Measurements from ENCODE around the gene XRCC6. TPM values are rescaled to one million over a fixed set of nuclear protein-coding genes. Genes with fewer than 3 reads are reported as not detected.

The XRCC6 gene
- total RNA-seq, 1 experiment from 2014 or later, result 681 TPM

- DNase-seq (ENCODE audit: low read depth), result no peak
- in situ Hi-C loops (cut with HindIII; ENCODE audit: low pct_unique_long_range_greater_than_20kb, low sequenced_read_pairs), result no loop called here
Observed at GRCh38 chr22:41699264-41700107, 78.4 kb downstream of the XRCC6 start, which contains the start of gene MEI1. Gene MEI1 (plus strand): TSS chr22:41699503. CDS start chr22:41699539, 36 bp downstream.

- no peak for DNase-seq (ENCODE audit: low read depth)
- in situ Hi-C loops (cut with HindIII; ENCODE audit: low pct_unique_long_range_greater_than_20kb, low sequenced_read_pairs), result no loop called here
Observed at GRCh38 chr22:41700108-41700364, 78.9 kb downstream of the XRCC6 start.

- in situ Hi-C loops (cut with HindIII; ENCODE audit: low pct_unique_long_range_greater_than_20kb, low sequenced_read_pairs), result no loop called here
Observed at GRCh38 chr22:41702763-41703162, 81.7 kb downstream of the XRCC6 start.

GRCh38 chr22:41709341-41709740 is 88.2 kb downstream of the XRCC6 start:
- in situ Hi-C loops (cut with HindIII; ENCODE audit: low pct_unique_long_range_greater_than_20kb, low sequenced_read_pairs), result no loop called here
- no peak for DNase-seq (ENCODE audit: low read depth)

More at GRCh38 chr22:41702763-41703162, 81.7 kb downstream of the XRCC6 start:
- DNase-seq (ENCODE audit: low read depth), result no peak

GRCh38 chr22:41713004-41713403 is 91.9 kb downstream of the XRCC6 start:
- peak; percentile 51 for DNase-seq (ENCODE audit: low read depth)
- in situ Hi-C loops (cut with HindIII; ENCODE audit: low pct_unique_long_range_greater_than_20kb, low sequenced_read_pairs), result no loop called here

Other genes starting within 250 kb of the XRCC6 start
- gene TEF, start 239.4 kb upstream of the XRCC6 start, total RNA-seq (2014; rRNA removed; shearing (Covaris generic); ENCODE audit: low replicate concordance), result 13.5 and 14.2 TPM in 2 replicates
- gene TOB2, start 174.5 kb upstream of the XRCC6 start, total RNA-seq (2014; rRNA removed; shearing (Covaris generic); ENCODE audit: low replicate concordance), result 24.2 and 30.9 TPM in 2 replicates
- 131 and 134 TPM in 2 replicates for gene PHF5A, start 152.6 kb upstream of the XRCC6 start, total RNA-seq (2014; rRNA removed; shearing (Covaris generic); ENCODE audit: low replicate concordance)
- 117 and 152 TPM in 2 replicates for gene ACO2, start 152.2 kb upstream of the XRCC6 start, total RNA-seq (2014; rRNA removed; shearing (Covaris generic); ENCODE audit: low replicate concordance)
- 26.0 and 33.1 TPM in 2 replicates for gene POLR3H, start 76.8 kb upstream of the XRCC6 start, total RNA-seq (2014; rRNA removed; shearing (Covaris generic); ENCODE audit: low replicate concordance)
- gene CSDC2, start 60.3 kb upstream of the XRCC6 start, total RNA-seq (2014; rRNA removed; shearing (Covaris generic); ENCODE audit: low replicate concordance), result not detected in 2 replicates
- 144 and 154 TPM in 2 replicates for gene PMM1, start 31.5 kb upstream of the XRCC6 start, total RNA-seq (2014; rRNA removed; shearing (Covaris generic); ENCODE audit: low replicate concordance)
- gene DESI1, start 252 bp upstream of the XRCC6 start, total RNA-seq (2014; rRNA removed; shearing (Covaris generic); ENCODE audit: low replicate concordance), result 40.2 and 58.5 TPM in 2 replicates
- 297 and 305 TPM in 2 replicates for gene SNU13, start 67.6 kb downstream of the XRCC6 start, total RNA-seq (2014; rRNA removed; shearing (Covaris generic); ENCODE audit: low replicate concordance)
- gene MEI1, start 78.2 kb downstream of the XRCC6 start, total RNA-seq (2014; rRNA removed; shearing (Covaris generic); ENCODE audit: low replicate concordance), result 0.87 and 2.6 TPM in 2 replicates
- 10.9 and 15.9 TPM in 2 replicates for gene CCDC134, start 179.4 kb downstream of the XRCC6 start, total RNA-seq (2014; rRNA removed; shearing (Covaris generic); ENCODE audit: low replicate concordance)
- 21.0 and 21.5 TPM in 2 replicates for gene SREBF2, start 211.8 kb downstream of the XRCC6 start, total RNA-seq (2014; rRNA removed; shearing (Covaris generic); ENCODE audit: low replicate concordance)